Panc1 (cell line): ENCODE data around the gene YDJC. TPM values are rescaled to one million over a fixed set of nuclear protein-coding genes. Genes with fewer than 3 reads are reported as not detected.
A peak's percentile ranks its signal among the peaks of the same experiment; 100 is the strongest.

Experiments
- ATAC-seq: fragments of 200-7000 bp; cut with Tn5 transposase; 2 replicates; pipeline ENCODE4 v1.9.1; 2020; ENCODE audit warnings: mild to moderate bottlenecking, moderate library complexity
- BruUV-seq: library from RNA; stranded (reverse); fragments of 400-500 nt; replicated peaks from 2 replicates; lab custom pipeline; 2021; lab: Mats Ljungman, UMichigan
- CTCF ChIA-PET: fragments of 300-600 bp; sonication (Branson Sonifier 250); formaldehyde crosslinking; loops from one replicate; lab custom pipeline; 2022; ENCODE audit warnings: antibody characterized with exemption; lab: Charles Lee
- POLR2A ChIA-PET: fragments of 300-600 bp; sonication (Branson Sonifier 250); formaldehyde crosslinking; loops from one replicate; lab custom pipeline; 2022; ENCODE audit warnings: antibody characterized with exemption; lab: Charles Lee
- DNase-seq: peaks from one replicate; pipeline ENCODE4 v3.0.0-alpha.2; 2010; ENCODE audit warnings: low read depth, low spot score
- H3K27ac ChIP-seq: 2 replicates; pipeline ENCODE4 v1.5.1; 2011; ENCODE audit warnings: mild to moderate bottlenecking, low read length, inconsistent platforms
- H3K27me3 ChIP-seq: fragments of 200-500 bp; sonication (Bioruptor generic); 2 replicates; pipeline ENCODE4 v1.6.0; 2014; ENCODE audit warnings: low read length, inconsistent platforms; ENCODE audit not compliant: control insufficient read depth, insufficient read depth
- H3K36me3 ChIP-seq: fragments of 200-500 bp; sonication (Bioruptor generic); 2 replicates; pipeline ENCODE4 v1.5.1; 2014; ENCODE audit warnings: inconsistent platforms, mild to moderate bottlenecking, low read length, moderate library complexity; ENCODE audit not compliant: control insufficient read depth, insufficient read depth
- H3K4me1 ChIP-seq: 2 replicates; pipeline ENCODE4 v1.5.1; 2011; ENCODE audit warnings: inconsistent platforms, mild to moderate bottlenecking, low read length, moderate library complexity; ENCODE audit not compliant: control insufficient read depth, insufficient read depth
- H3K4me3 ChIP-seq, 2 experiments: 2 replicates each; pipeline ENCODE4 v1.5.1; 2011 to 2012; ENCODE audit warnings: low read depth in 2 of 2, low read length in 2 of 2, mild to moderate bottlenecking in 2 of 2, inconsistent platforms in 1 of 2, moderate library complexity in 1 of 2
- H3K9me3 ChIP-seq: fragments of 200-500 bp; sonication (Bioruptor generic); 2 replicates; pipeline ENCODE4 v1.5.1; 2014; ENCODE audit warnings: low read depth, mild to moderate bottlenecking, inconsistent platforms, low read length, moderate library complexity; ENCODE audit not compliant: control insufficient read depth, insufficient read depth
- POLR2AphosphoS5 ChIP-seq: IDR thresholded peaks from 2 replicates; pipeline ENCODE4 v1.6.1; 2012; ENCODE audit warnings: mild to moderate bottlenecking, low read depth, low read length, moderate library complexity
- SIN3A ChIP-seq: IDR thresholded peaks from 2 replicates; pipeline ENCODE4 v1.6.1; 2012; ENCODE audit warnings: low read depth, mild to moderate bottlenecking, low read length, moderate library complexity, borderline replicate concordance; ENCODE audit not compliant: insufficient read depth
- TCF7L2 ChIP-seq: IDR thresholded peaks from 2 replicates; pipeline ENCODE4 v1.6.1; 2011; ENCODE audit warnings: mild to moderate bottlenecking, low read depth, low read length, inconsistent platforms
- in situ Hi-C: cut with HindIII; loops from 2 replicates; pipeline ENCODE4 v1.10.0; 2016; ENCODE audit warnings: low sequenced_read_pairs, low pct_unique_long_range_greater_than_20kb
- intact Hi-C: fragments of 100-400 bp; cut with micrococcal nuclease; formaldehyde crosslinking; loops from one replicate; pipeline ENCODE4 v1.10.0; 2022; ENCODE audit not compliant: unreplicated experiment
- total RNA-seq: library from RNA; stranded (reverse); gene quantifications from one replicate; pipeline ENCODE4 v1.2.1, GENCODE V29; 2021; ENCODE audit not compliant: unreplicated experiment
- TF ChIP-seq, protein P1 (sequence below): fragments of 450-650 bp; IDR thresholded peaks from 2 replicates; pipeline ENCODE4 v1.5.1; 2017; ENCODE audit warnings: mild to moderate bottlenecking
- TF ChIP-seq, protein P2 (sequence below), 2 experiments: IDR thresholded peaks; 2 replicates each; pipeline ENCODE4 v1.6.1; 2011 to 2012; ENCODE audit warnings: low read depth in 2 of 2, control low read depth in 1 of 2, low read length in 1 of 2, mild to moderate bottlenecking in 1 of 2, moderate library complexity in 1 of 2; ENCODE audit not compliant: insufficient read depth in 1 of 2

The YDJC gene
- total RNA-seq, 1 experiment from 2014 or later = 60.6 TPM

DNA sequence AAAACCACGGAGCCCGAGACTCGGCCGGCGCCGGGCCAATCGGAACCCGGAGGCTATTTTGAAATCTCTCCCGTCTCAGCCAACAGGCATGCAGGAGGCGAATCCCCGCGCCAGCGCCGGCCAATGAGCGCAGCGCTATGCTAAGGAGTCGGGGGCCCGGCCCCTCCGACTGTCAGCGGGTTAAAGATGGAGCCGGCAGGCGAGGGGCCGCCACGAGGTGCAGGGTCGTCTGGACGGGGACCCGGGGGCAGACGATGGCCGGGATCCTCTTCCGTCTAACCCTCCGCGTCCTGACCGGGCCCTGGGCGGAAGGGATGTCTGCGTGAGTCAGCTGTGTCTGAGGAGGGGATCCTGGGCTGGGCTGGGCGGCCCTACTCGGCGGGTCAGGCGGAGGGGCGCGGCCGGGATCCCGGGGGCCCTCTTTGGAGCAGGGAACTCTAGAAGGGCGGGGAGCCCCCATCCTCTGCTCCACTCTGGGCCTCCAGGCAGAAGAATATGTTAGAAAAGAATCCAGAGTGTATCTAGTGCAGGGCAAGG, 22.3 kb upstream of the YDJC start:
- Histone ChIP-seq H3K4me3 (peak overlapping the region; percentile 64 to 69), H3K27ac (peak overlapping the region; percentile 75; the same call in 1 of the 2 replicates), H3K36me3 (no peaks in the 10 kb centered on the region), H3K9me3 (no peaks in the 10 kb centered on the region), H3K4me1 (peaks cover 2% of the 10 kb centered on the region; the same call in 1 of the 2 replicates), H3K27me3 (no peaks in the 10 kb centered on the region)
- in situ Hi-C loops = no loop called here
- DNase-seq = no peak
- CTCF ChIA-PET = no interaction called here
- POLR2A ChIA-PET = interaction anchor here (0.6 kb wide), 1 partner anchor 11 kb away, joined by 5 read pairs; no protein-coding TSS in a partner anchor
- intact Hi-C loops = no loop called here
- peak; percentile 54; the same call in 1 of the 2 replicates for TF ChIP-seq SIN3A
- TF ChIP-seq, protein P1, sequence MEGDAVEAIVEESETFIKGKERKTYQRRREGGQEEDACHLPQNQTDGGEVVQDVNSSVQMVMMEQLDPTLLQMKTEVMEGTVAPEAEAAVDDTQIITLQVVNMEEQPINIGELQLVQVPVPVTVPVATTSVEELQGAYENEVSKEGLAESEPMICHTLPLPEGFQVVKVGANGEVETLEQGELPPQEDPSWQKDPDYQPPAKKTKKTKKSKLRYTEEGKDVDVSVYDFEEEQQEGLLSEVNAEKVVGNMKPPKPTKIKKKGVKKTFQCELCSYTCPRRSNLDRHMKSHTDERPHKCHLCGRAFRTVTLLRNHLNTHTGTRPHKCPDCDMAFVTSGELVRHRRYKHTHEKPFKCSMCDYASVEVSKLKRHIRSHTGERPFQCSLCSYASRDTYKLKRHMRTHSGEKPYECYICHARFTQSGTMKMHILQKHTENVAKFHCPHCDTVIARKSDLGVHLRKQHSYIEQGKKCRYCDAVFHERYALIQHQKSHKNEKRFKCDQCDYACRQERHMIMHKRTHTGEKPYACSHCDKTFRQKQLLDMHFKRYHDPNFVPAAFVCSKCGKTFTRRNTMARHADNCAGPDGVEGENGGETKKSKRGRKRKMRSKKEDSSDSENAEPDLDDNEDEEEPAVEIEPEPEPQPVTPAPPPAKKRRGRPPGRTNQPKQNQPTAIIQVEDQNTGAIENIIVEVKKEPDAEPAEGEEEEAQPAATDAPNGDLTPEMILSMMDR = no peak
- no TSS peak for BruUV-seq
- peak; percentile 96 for ATAC-seq

DNA sequence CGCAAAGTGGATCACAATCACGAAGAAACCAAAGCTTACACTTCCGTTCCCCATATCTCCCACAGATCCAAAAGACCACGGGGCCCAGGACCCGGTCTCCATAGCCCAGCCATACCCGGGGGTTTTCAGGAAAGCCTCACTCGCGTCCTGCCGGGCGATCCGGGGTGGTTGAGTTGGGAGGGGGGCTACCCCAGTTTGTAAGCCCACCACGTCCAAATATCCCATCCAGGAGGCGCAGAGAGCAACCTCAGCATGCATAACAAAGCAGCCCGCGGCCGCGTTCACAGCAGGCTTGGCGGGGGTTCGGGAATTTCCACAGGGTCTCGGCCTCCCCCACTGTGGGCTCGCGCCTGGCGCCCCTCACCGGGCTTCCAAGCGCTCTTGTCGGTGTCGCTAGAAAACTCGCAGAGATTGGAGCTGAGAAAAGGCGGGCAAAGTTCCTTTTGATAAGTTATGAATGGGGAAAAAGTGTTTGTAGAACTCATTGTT, 21.7 kb upstream of the YDJC start:
- Histone ChIP-seq H3K36me3 (no peaks in the 10 kb centered on the region), H3K4me1 (peaks cover 1% of the 10 kb centered on the region; the same call in 1 of the 2 replicates), H3K27me3 (no peaks in the 10 kb centered on the region), H3K27ac (peak overlapping the region; percentile 75), H3K9me3 (no peaks in the 10 kb centered on the region), H3K4me3 (peak overlapping the region; percentile 64 to 69)
- ATAC-seq = peak; percentile 57
- intact Hi-C loops = no loop called here
- in situ Hi-C loops = no loop called here
- DNase-seq = no peak
- no peak for TF ChIP-seq SIN3A
- TF ChIP-seq, protein P1 = no peak
- TF ChIP-seq TCF7L2 = no peak
- TF ChIP-seq, protein P2, sequence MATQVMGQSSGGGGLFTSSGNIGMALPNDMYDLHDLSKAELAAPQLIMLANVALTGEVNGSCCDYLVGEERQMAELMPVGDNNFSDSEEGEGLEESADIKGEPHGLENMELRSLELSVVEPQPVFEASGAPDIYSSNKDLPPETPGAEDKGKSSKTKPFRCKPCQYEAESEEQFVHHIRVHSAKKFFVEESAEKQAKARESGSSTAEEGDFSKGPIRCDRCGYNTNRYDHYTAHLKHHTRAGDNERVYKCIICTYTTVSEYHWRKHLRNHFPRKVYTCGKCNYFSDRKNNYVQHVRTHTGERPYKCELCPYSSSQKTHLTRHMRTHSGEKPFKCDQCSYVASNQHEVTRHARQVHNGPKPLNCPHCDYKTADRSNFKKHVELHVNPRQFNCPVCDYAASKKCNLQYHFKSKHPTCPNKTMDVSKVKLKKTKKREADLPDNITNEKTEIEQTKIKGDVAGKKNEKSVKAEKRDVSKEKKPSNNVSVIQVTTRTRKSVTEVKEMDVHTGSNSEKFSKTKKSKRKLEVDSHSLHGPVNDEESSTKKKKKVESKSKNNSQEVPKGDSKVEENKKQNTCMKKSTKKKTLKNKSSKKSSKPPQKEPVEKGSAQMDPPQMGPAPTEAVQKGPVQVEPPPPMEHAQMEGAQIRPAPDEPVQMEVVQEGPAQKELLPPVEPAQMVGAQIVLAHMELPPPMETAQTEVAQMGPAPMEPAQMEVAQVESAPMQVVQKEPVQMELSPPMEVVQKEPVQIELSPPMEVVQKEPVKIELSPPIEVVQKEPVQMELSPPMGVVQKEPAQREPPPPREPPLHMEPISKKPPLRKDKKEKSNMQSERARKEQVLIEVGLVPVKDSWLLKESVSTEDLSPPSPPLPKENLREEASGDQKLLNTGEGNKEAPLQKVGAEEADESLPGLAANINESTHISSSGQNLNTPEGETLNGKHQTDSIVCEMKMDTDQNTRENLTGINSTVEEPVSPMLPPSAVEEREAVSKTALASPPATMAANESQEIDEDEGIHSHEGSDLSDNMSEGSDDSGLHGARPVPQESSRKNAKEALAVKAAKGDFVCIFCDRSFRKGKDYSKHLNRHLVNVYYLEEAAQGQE (IDR thresholded peaks at IDR 0.05; ENCODE audit: insufficient read depth in 1 of 2, low read depth in 2 of 2, low read length in 1 of 2) = no peak
- TF ChIP-seq POLR2AphosphoS5 = no peak
- BruUV-seq = no TSS peak
- POLR2A ChIA-PET = interaction anchor here (0.6 kb wide), 1 partner anchor 11 kb away, joined by 5 read pairs; no protein-coding TSS in a partner anchor
- CTCF ChIA-PET = no interaction called here
